ENCODE results near the gene RAPGEF3.
A peak's percentile ranks its signal among the peaks of the same experiment; 100 is the strongest.

RAPGEF3 gene

GRCh38 chr12:47739979-47740378 is 18.7 kb downstream of the RAPGEF3 start:
- Histone ChIP-seq H3K36me3 (ENCODE audit: control insufficient read depth in 5 of 5, insufficient read depth in 5 of 5, low read length in 5 of 5) (peaks cover 0 to 27% (median 11%) of the 10 kb centered on the region in 5 donors), H3K4me3 (ENCODE audit: low read depth in 1 of 5, low read length in 5 of 5) (no peak overlapping the region), H3K9me3 (ENCODE audit: control insufficient read depth in 5 of 5, low read length in 5 of 5) (no peaks in the 10 kb centered on the region), H3K9ac (ENCODE audit: low read length in 5 of 5) (peak overlapping the region in 1 of 5 donors; percentile 23), H3K4me1 (ENCODE audit: control insufficient read depth in 5 of 5, insufficient read depth in 5 of 5, low read length in 5 of 5) (peaks cover 20 to 84% (median 52%) of the 10 kb centered on the region in 5 donors), H3K27ac (ENCODE audit: low read depth, low read length) (no peak overlapping the region), H3K27me3 (ENCODE audit: control insufficient read depth in 5 of 5, insufficient read depth in 4 of 5, low read length in 5 of 5) (peaks cover 0 to 3% (median 0%) of the 10 kb centered on the region in 5 donors)

GRCh38 chr12:47739297-47739696 is 19.4 kb downstream of the RAPGEF3 start:
- peaks cover 0 to 23% (median 11%) of the 10 kb centered on the region in 5 donors for H3K36me3 ChIP-seq (ENCODE audit: control insufficient read depth in 5 of 5, insufficient read depth in 5 of 5, low read length in 5 of 5)
- H3K9me3 ChIP-seq (ENCODE audit: control insufficient read depth in 5 of 5, low read length in 5 of 5) = no peaks in the 10 kb centered on the region
- peaks cover 20 to 91% (median 59%) of the 10 kb centered on the region in 5 donors for H3K4me1 ChIP-seq (ENCODE audit: control insufficient read depth in 5 of 5, insufficient read depth in 5 of 5, low read length in 5 of 5)
- H3K4me3 ChIP-seq (ENCODE audit: low read depth in 1 of 5, low read length in 5 of 5) = no peak overlapping the region
- no peak overlapping the region for H3K27ac ChIP-seq (ENCODE audit: low read depth, low read length)
- peaks cover 0 to 3% (median 0%) of the 10 kb centered on the region in 5 donors for H3K27me3 ChIP-seq (ENCODE audit: control insufficient read depth in 5 of 5, insufficient read depth in 4 of 5, low read length in 5 of 5)
- H3K9ac ChIP-seq (ENCODE audit: low read length in 5 of 5) = no peak overlapping the region

GRCh38 chr12:47737936-47738594 is 20.6 kb downstream of the RAPGEF3 start:
- H3K4me1 ChIP-seq (ENCODE audit: control insufficient read depth in 5 of 5, insufficient read depth in 5 of 5, low read length in 5 of 5) = peaks cover 20 to 95% (median 60%) of the 10 kb centered on the region in 5 donors
- H3K4me3 ChIP-seq (ENCODE audit: low read depth in 1 of 5, low read length in 5 of 5) = no peak overlapping the region
- peaks cover 0 to 17% (median 5%) of the 10 kb centered on the region in 5 donors for H3K36me3 ChIP-seq (ENCODE audit: control insufficient read depth in 5 of 5, insufficient read depth in 5 of 5, low read length in 5 of 5)
- H3K27ac ChIP-seq (ENCODE audit: low read depth, low read length) = peak overlapping the region; percentile 50
- H3K27me3 ChIP-seq (ENCODE audit: control insufficient read depth in 5 of 5, insufficient read depth in 4 of 5, low read length in 5 of 5) = peaks cover 0 to 1% (median 0%) of the 10 kb centered on the region in 5 donors
- no peaks in the 10 kb centered on the region for H3K9me3 ChIP-seq (ENCODE audit: control insufficient read depth in 5 of 5, low read length in 5 of 5)
- H3K9ac ChIP-seq (ENCODE audit: low read length in 5 of 5) = no peak overlapping the region

- peak overlapping the region in 3 of 5 donors; percentile 2 to 14 (median 11) for H3K4me3 ChIP-seq (ENCODE audit: low read depth in 1 of 5, low read length in 5 of 5)
- H3K27me3 ChIP-seq (ENCODE audit: control insufficient read depth in 5 of 5, insufficient read depth in 4 of 5, low read length in 5 of 5) = no peaks in the 10 kb centered on the region
- H3K36me3 ChIP-seq (ENCODE audit: control insufficient read depth in 5 of 5, insufficient read depth in 5 of 5, low read length in 5 of 5) = peaks cover 0 to 17% (median 5%) of the 10 kb centered on the region in 5 donors
- peaks cover 20 to 96% (median 60%) of the 10 kb centered on the region in 5 donors for H3K4me1 ChIP-seq (ENCODE audit: control insufficient read depth in 5 of 5, insufficient read depth in 5 of 5, low read length in 5 of 5)
- peak overlapping the region in 1 of 5 donors; percentile 6 for H3K9ac ChIP-seq (ENCODE audit: low read length in 5 of 5)
- H3K9me3 ChIP-seq (ENCODE audit: control insufficient read depth in 5 of 5, low read length in 5 of 5) = no peaks in the 10 kb centered on the region
- peak overlapping the region; percentile 50 for H3K27ac ChIP-seq (ENCODE audit: low read depth, low read length)
These were observed 21.6 kb downstream of the RAPGEF3 start for GRCh38 chr12:47736877-47737676.

- Histone ChIP-seq H3K9ac (ENCODE audit: low read length in 5 of 5) (no peak overlapping the region), H3K27ac (ENCODE audit: low read depth, low read length) (peak overlapping the region; percentile 50), H3K4me1 (ENCODE audit: control insufficient read depth in 5 of 5, insufficient read depth in 5 of 5, low read length in 5 of 5) (peaks cover 20 to 92% (median 58%) of the 10 kb centered on the region in 5 donors), H3K9me3 (ENCODE audit: control insufficient read depth in 5 of 5, low read length in 5 of 5) (no peaks in the 10 kb centered on the region), H3K27me3 (ENCODE audit: control insufficient read depth in 5 of 5, insufficient read depth in 4 of 5, low read length in 5 of 5) (no peaks in the 10 kb centered on the region), H3K36me3 (ENCODE audit: control insufficient read depth in 5 of 5, insufficient read depth in 5 of 5, low read length in 5 of 5) (peaks cover 0 to 17% (median 5%) of the 10 kb centered on the region in 5 donors), H3K4me3 (ENCODE audit: low read depth in 1 of 5, low read length in 5 of 5) (peak overlapping the region in 1 of 5 donors; percentile 14)
These were observed 22.5 kb downstream of the RAPGEF3 start for GRCh38 chr12:47736216-47736615.

- Histone ChIP-seq H3K4me1 (ENCODE audit: control insufficient read depth in 5 of 5, insufficient read depth in 5 of 5, low read length in 5 of 5) (peaks cover 20 to 88% (median 53%) of the 10 kb centered on the region in 5 donors), H3K9ac (ENCODE audit: low read length in 5 of 5) (no peak overlapping the region)
These were observed 23.0 kb downstream of the RAPGEF3 start for GRCh38 chr12:47735649-47736048.

GRCh38 chr12:47734725-47735480 is 23.8 kb downstream of the RAPGEF3 start:
- Histone ChIP-seq H3K27ac (ENCODE audit: low read depth, low read length) (peak overlapping the region; percentile 50), H3K9ac (ENCODE audit: low read length in 5 of 5) (peak overlapping the region in 2 of 5 donors; percentile 13 to 26), H3K4me1 (ENCODE audit: control insufficient read depth in 5 of 5, insufficient read depth in 5 of 5, low read length in 5 of 5) (peaks cover 17 to 88% (median 50%) of the 10 kb centered on the region in 5 donors), H3K4me3 (ENCODE audit: low read depth in 1 of 5, low read length in 5 of 5) (no peak overlapping the region), H3K27me3 (ENCODE audit: control insufficient read depth in 5 of 5, insufficient read depth in 4 of 5, low read length in 5 of 5) (no peaks in the 10 kb centered on the region), H3K9me3 (ENCODE audit: control insufficient read depth in 5 of 5, low read length in 5 of 5) (no peaks in the 10 kb centered on the region), H3K36me3 (ENCODE audit: control insufficient read depth in 5 of 5, insufficient read depth in 5 of 5, low read length in 5 of 5) (peaks cover 0 to 14% (median 5%) of the 10 kb centered on the region in 5 donors)

More at GRCh38 chr12:47735649-47736048, 23.0 kb downstream of the RAPGEF3 start:
- H3K9me3 ChIP-seq (ENCODE audit: control insufficient read depth in 5 of 5, low read length in 5 of 5) = no peaks in the 10 kb centered on the region
- peaks cover 0 to 17% (median 5%) of the 10 kb centered on the region in 5 donors for H3K36me3 ChIP-seq (ENCODE audit: control insufficient read depth in 5 of 5, insufficient read depth in 5 of 5, low read length in 5 of 5)
- H3K27me3 ChIP-seq (ENCODE audit: control insufficient read depth in 5 of 5, insufficient read depth in 4 of 5, low read length in 5 of 5) = no peaks in the 10 kb centered on the region
- H3K4me3 ChIP-seq (ENCODE audit: low read depth in 1 of 5, low read length in 5 of 5) = no peak overlapping the region
- peak overlapping the region; percentile 50 for H3K27ac ChIP-seq (ENCODE audit: low read depth, low read length)

GRCh38 chr12:47733142-47733541 is 25.5 kb downstream of the RAPGEF3 start:
- peaks cover 0 to 2% (median 0%) of the 10 kb centered on the region in 5 donors for H3K36me3 ChIP-seq (ENCODE audit: control insufficient read depth in 5 of 5, insufficient read depth in 5 of 5, low read length in 5 of 5)
- H3K9ac ChIP-seq (ENCODE audit: low read length in 5 of 5) = no peak overlapping the region
- H3K9me3 ChIP-seq (ENCODE audit: control insufficient read depth in 5 of 5, low read length in 5 of 5) = no peaks in the 10 kb centered on the region
- no peak overlapping the region for H3K4me3 ChIP-seq (ENCODE audit: low read depth in 1 of 5, low read length in 5 of 5)
- peaks cover 21 to 87% (median 52%) of the 10 kb centered on the region in 5 donors for H3K4me1 ChIP-seq (ENCODE audit: control insufficient read depth in 5 of 5, insufficient read depth in 5 of 5, low read length in 5 of 5)
- no peak overlapping the region for H3K27ac ChIP-seq (ENCODE audit: low read depth, low read length)
- H3K27me3 ChIP-seq (ENCODE audit: control insufficient read depth in 5 of 5, insufficient read depth in 4 of 5, low read length in 5 of 5) = no peaks in the 10 kb centered on the region

GRCh38 chr12:47732504-47732903 is 26.2 kb downstream of the RAPGEF3 start:
- Histone ChIP-seq H3K9ac (ENCODE audit: low read length in 5 of 5) (no peak overlapping the region), H3K27me3 (ENCODE audit: control insufficient read depth in 5 of 5, insufficient read depth in 4 of 5, low read length in 5 of 5) (no peaks in the 10 kb centered on the region), H3K9me3 (ENCODE audit: control insufficient read depth in 5 of 5, low read length in 5 of 5) (no peaks in the 10 kb centered on the region), H3K4me3 (ENCODE audit: low read depth in 1 of 5, low read length in 5 of 5) (no peak overlapping the region), H3K4me1 (ENCODE audit: control insufficient read depth in 5 of 5, insufficient read depth in 5 of 5, low read length in 5 of 5) (peaks cover 21 to 80% (median 49%) of the 10 kb centered on the region in 5 donors), H3K36me3 (ENCODE audit: control insufficient read depth in 5 of 5, insufficient read depth in 5 of 5, low read length in 5 of 5) (no peaks in the 10 kb centered on the region), H3K27ac (ENCODE audit: low read depth, low read length) (no peak overlapping the region)
